ENCODE measurements around the gene C2CD3.

DNA sequence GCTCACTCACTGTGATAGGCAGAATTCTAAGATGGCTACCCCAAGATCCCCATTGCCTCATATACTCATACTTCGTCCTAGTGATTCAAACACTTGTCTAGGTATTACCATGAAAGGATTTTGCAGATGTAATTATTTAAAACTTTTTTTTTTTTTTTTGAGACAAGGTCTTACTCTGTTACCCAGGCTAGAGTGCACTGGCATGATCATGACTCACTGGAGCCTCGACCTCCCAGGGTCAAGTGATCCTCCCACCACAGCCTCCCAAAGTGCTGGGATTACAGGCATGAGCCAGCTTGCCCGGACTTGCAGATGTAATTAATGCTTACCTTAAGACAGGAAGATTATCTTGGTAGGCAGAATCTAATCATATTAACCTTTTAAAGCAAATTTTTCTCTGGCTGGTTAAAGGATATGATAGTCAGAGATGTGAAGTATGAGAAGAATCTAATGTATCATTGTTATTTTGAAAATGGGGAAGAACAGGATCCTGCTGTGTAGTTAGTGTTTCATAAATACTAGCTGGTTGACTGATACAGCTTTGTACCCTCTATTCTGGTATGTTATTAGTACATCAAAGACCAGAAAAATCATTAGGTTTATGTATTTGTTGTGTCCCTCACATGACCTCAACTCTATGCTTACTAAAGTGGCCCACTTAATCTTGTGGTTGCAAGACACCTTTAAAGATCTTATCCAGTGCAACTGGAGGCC is 35.5 kb downstream of the C2CD3 start:
- TF ChIP-seq KDM5B (IDR thresholded peaks at IDR 0.05; ENCODE audit: insufficient replicate concordance, low read depth, low read length) (no peak), POLR3A (IDR thresholded peaks at IDR 0.05; ENCODE audit: borderline replicate concordance, extremely low read depth, insufficient read depth, insufficient read length) (no peak), NR1H2 (CRISPR knock-in tag; IDR thresholded peaks at IDR 0.05) (no peak), PBX2 (CRISPR knock-in tag; IDR thresholded peaks at IDR 0.05; ENCODE audit: low read depth) (no peak), PBX2 (tag; conservative IDR thresholded peaks at IDR 0.05; ENCODE audit: low read depth) (no peak), ZNF644 (tag; IDR thresholded peaks at IDR 0.05; ENCODE audit: low read depth) (no peak), CBFB (CRISPR knock-in tag; IDR thresholded peaks at IDR 0.05) (no peak), SRSF9 (IDR thresholded peaks at IDR 0.05; ENCODE audit: borderline replicate concordance, low read depth, low read length) (no peak)
- TF ChIP-seq, protein P1, sequence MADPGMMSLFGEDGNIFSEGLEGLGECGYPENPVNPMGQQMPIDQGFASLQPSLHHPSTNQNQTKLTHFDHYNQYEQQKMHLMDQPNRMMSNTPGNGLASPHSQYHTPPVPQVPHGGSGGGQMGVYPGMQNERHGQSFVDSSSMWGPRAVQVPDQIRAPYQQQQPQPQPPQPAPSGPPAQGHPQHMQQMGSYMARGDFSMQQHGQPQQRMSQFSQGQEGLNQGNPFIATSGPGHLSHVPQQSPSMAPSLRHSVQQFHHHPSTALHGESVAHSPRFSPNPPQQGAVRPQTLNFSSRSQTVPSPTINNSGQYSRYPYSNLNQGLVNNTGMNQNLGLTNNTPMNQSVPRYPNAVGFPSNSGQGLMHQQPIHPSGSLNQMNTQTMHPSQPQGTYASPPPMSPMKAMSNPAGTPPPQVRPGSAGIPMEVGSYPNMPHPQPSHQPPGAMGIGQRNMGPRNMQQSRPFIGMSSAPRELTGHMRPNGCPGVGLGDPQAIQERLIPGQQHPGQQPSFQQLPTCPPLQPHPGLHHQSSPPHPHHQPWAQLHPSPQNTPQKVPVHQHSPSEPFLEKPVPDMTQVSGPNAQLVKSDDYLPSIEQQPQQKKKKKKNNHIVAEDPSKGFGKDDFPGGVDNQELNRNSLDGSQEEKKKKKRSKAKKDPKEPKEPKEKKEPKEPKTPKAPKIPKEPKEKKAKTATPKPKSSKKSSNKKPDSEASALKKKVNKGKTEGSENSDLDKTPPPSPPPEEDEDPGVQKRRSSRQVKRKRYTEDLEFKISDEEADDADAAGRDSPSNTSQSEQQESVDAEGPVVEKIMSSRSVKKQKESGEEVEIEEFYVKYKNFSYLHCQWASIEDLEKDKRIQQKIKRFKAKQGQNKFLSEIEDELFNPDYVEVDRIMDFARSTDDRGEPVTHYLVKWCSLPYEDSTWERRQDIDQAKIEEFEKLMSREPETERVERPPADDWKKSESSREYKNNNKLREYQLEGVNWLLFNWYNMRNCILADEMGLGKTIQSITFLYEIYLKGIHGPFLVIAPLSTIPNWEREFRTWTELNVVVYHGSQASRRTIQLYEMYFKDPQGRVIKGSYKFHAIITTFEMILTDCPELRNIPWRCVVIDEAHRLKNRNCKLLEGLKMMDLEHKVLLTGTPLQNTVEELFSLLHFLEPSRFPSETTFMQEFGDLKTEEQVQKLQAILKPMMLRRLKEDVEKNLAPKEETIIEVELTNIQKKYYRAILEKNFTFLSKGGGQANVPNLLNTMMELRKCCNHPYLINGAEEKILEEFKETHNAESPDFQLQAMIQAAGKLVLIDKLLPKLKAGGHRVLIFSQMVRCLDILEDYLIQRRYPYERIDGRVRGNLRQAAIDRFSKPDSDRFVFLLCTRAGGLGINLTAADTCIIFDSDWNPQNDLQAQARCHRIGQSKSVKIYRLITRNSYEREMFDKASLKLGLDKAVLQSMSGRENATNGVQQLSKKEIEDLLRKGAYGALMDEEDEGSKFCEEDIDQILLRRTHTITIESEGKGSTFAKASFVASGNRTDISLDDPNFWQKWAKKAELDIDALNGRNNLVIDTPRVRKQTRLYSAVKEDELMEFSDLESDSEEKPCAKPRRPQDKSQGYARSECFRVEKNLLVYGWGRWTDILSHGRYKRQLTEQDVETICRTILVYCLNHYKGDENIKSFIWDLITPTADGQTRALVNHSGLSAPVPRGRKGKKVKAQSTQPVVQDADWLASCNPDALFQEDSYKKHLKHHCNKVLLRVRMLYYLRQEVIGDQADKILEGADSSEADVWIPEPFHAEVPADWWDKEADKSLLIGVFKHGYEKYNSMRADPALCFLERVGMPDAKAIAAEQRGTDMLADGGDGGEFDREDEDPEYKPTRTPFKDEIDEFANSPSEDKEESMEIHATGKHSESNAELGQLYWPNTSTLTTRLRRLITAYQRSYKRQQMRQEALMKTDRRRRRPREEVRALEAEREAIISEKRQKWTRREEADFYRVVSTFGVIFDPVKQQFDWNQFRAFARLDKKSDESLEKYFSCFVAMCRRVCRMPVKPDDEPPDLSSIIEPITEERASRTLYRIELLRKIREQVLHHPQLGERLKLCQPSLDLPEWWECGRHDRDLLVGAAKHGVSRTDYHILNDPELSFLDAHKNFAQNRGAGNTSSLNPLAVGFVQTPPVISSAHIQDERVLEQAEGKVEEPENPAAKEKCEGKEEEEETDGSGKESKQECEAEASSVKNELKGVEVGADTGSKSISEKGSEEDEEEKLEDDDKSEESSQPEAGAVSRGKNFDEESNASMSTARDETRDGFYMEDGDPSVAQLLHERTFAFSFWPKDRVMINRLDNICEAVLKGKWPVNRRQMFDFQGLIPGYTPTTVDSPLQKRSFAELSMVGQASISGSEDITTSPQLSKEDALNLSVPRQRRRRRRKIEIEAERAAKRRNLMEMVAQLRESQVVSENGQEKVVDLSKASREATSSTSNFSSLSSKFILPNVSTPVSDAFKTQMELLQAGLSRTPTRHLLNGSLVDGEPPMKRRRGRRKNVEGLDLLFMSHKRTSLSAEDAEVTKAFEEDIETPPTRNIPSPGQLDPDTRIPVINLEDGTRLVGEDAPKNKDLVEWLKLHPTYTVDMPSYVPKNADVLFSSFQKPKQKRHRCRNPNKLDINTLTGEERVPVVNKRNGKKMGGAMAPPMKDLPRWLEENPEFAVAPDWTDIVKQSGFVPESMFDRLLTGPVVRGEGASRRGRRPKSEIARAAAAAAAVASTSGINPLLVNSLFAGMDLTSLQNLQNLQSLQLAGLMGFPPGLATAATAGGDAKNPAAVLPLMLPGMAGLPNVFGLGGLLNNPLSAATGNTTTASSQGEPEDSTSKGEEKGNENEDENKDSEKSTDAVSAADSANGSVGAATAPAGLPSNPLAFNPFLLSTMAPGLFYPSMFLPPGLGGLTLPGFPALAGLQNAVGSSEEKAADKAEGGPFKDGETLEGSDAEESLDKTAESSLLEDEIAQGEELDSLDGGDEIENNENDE (IDR thresholded peaks at IDR 0.05; ENCODE audit: low read depth, low read length): no peak
